COLO668 (cell line): ENCODE measurements around the gene CORO1A.
"Not testable (repeated sequence)": the region's sequence is repeated elsewhere in the genome, so short reads cannot be mapped to it uniquely, and the experiment has no call there.

Experiments
- DNase-seq: peaks from one replicate; lab custom pipeline; 2025; ENCODE audit not compliant: unreplicated experiment; lab: John Stamatoyannopoulos, UW

CORO1A gene

DNA sequence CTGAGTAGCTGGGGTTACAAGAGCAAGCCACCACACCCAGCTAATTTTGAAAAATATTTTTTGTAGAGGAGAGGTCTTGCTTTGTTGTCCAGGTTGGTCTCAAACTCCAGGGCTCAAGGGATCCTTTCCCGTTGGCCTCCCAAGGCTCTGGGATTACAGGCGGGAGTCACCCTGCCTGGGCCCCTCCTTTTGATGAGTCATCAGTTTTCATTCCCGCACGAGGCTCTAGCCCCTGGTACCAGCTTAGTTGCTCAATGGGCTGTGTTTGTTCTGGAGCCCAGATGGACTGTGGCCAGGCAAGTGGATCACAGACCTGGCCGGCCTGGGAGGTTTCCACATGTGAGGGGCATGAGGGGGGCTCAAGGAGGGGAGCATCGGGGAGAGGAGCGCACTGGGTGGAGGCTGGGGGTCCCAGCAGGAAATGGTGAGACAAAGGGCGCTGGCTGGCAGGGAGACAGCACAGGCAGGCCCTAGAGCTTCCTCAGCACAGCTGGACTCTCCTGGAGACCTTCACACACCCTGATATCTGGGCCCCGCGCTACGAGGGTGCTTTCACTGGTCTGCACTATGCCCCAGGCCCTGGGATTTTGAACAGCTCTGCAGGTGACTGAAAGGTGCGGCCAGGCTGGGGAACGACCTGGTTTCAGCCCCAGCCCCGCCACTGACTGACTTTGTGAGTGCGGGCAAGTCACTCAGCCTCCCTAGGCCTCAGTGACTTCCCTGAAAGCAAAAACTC, 16.4 kb downstream of the CORO1A start:
- not testable (repeated sequence) for DNase-seq

GRCh38 chr16:30205541-30206236, 22.3 kb downstream of the CORO1A start:
- DNase-seq, result not testable (repeated sequence)

DNA sequence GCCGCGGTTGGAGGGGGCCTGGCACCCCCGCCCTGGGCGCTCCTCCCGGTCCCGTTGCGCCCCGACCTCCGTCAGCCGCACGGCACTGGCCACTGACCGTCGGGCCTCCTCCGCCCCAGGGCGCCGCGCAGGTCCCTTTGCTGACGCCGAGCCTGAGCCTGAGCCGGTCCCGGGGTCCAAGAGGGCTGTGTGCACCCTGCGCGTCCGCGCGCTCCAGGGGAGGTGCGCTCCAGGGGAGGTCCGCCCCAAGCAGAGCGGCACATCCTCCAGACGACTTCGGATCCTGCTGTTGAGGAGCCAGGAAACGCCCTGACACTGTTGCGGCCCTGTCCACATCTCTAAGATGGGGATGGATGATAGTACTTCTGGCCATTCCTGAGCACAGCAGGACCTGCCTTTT, 22.9 kb downstream of the CORO1A start:
- not testable (repeated sequence) for DNase-seq

DNA sequence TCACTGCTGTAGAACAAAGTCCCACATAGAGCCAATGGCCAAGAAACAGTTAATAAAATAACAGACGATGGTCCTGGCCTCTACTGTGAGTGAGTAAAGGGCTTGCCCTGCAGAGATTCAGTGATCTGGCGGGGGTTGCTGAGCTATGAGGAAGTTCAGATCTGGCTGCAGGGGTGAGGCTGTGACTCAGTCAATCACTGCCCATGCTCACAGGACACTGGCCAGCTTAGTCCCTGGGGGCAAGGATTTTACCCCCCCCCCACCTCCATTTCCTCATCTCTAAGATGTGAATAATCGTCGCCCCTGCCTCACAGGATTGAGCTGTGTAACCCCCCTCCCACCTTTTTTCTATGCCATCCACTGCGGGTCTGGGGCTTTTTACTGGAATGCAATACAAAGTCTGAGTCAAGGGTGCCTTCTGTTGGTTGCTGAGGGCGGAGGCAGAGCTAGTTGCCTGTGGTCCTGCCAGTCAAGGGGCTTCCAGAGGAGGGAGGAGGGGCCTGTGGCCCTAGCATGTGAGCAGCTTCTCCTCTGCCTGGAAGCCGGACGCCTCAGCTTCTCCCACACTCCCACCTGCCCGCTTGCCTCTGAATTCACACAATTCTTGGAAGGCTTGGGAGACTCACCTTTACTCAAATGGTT, 23.8 kb downstream of the CORO1A start:
- DNase-seq, result not testable (repeated sequence)

DNA sequence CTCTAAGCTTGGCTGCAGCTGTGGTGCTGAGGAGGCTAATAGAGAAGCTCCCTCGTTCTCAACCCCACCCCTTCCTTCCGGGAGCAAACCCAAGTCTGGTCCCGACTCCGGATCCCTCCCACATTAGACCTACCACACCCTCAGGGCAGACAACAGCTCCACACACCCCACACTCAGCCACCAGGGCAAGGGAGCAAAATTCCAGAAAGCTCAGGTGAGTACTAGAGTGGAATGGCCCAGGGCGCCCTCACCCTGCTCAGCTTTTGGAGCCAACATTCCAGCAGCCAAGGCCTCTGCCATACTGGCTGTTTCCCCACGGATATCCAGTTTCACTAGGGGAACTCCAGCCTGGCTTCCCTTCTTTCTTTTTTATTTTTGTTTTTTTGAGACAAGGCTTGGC, 25.6 kb downstream of the CORO1A start:
- DNase-seq, result not testable (repeated sequence)

DNA sequence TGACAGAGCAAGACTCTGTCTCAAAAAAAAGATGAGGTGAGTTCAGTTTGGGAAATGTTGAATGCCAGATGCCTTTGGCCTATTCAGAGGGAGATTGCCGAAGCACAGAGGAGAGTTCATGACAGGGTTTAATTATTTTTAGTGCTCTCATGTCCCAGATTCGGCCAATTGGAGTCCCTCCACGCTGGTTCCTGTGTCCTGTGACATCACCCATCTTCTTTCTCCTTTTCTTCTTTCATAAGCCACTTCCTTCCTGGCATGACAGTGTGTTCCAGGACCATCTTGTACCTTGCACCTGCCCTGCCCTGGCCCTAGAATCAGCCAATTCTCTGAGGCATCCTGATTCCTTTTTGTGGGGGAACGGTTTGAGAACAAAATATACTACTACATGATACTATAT, 28.0 kb downstream of the CORO1A start:
- not testable (repeated sequence) for DNase-seq

DNA sequence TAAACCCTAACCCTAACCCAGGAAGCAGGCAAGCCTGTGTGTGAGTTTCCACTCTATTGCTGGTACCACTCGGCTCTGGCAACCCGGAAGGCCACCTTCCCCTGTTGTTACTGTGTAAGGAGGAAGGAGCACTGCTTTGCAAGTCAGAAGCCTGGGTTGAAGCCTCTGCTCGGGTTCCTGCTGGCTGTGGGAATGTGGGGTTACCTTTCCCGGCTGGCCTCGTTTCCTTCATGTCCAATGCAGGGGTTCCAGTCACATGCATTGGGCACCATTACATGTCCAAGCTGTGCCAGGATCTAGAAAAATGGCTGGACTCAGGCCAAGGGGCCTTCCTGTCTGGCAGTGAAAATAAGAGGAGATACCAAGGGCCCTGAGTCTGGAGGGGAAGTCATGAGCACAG, 33.7 kb downstream of the CORO1A start:
- not testable (repeated sequence) for DNase-seq
